Superior temporal gyrus (tissue), 1 donor: Measurements from ENCODE around the gene MMD.
"Not testable (repeated sequence)": the region's sequence is repeated elsewhere in the genome, so short reads cannot be mapped to it uniquely, and the experiment has no call there.

ENCODE experiments used
- DNase-seq: peaks from one replicate; pipeline ENCODE4 v3.0.0-alpha.2; 2016; ENCODE audit errors: extremely low spot score

MMD gene

DNA sequence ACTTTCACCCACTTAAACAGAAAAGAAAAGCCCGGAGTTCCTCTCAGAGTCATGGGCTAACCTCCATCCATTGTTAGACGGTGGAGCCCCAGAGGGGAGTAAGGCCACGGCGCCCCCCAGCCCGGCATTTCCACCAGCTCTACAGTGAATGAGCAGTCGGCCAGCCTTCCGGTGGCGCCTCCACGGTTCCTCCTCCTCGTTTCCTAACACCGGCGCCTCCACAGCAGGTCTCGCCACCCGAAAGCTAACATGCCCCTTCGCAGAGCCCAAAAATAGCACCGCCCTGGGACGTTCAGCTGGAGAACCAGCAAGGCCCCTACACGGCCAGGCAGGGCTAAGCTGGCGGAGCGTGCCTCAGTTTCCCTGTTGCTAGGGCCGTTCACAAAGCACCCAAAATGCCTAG is 858 bp downstream of the MMD start:
- DNase-seq: no peak

- peak; percentile 58 for DNase-seq
Measured at GRCh38 chr17:55420067-55420775, 1.4 kb downstream of the MMD start.

- DNase-seq: no peak
Measured at GRCh38 chr17:55418369-55419268, 3.0 kb downstream of the MMD start.

DNA sequence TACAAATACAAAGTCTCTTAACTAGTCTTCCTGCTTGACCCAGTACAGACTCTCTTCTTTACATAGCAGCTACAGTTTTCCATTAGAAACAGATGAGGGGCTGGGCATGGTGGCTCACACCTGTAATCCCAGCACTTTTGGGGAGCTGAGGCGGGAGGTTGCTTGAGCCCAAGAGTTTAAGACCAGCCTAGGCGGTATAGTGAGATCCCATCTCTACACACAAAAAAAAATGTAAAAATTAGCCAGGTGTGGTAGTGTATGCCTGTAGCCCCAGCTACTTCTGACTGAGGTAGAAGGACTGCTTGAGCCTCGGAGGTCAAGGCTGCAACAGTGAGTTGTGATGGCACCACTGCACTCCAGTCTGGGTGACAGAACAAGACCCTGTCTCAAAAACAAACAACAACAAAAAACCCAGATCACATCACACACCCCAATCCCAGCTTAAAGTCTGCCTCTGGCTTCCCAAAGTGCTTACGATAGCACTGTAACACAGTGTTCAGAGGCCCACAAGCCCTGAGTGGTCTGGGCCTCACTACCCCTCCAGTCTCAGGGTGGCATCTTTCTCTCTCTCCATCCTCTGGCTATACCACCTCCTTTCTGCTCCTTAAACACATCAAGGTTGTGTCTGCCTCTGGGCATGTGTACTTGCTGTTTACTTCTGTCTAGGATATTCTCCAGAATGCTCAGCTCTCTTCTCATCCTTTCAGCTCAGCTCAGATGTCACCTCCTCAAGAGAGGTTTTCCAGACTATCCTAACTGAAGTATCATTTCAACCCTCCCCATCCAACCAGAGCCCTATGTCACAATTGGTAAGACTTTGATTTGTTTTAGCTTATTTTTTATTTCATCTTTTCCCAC is 4.0 kb downstream of the MMD start:
- no peak for DNase-seq

GRCh38 chr17:55416470-55417052 is 5.1 kb downstream of the MMD start:
- DNase-seq: peak; percentile 47

GRCh38 chr17:55416000-55416399 is 5.6 kb downstream of the MMD start:
- DNase-seq: no peak

- DNase-seq: no peak
Measured at GRCh38 chr17:55414983-55415382, 6.7 kb downstream of the MMD start.

DNA sequence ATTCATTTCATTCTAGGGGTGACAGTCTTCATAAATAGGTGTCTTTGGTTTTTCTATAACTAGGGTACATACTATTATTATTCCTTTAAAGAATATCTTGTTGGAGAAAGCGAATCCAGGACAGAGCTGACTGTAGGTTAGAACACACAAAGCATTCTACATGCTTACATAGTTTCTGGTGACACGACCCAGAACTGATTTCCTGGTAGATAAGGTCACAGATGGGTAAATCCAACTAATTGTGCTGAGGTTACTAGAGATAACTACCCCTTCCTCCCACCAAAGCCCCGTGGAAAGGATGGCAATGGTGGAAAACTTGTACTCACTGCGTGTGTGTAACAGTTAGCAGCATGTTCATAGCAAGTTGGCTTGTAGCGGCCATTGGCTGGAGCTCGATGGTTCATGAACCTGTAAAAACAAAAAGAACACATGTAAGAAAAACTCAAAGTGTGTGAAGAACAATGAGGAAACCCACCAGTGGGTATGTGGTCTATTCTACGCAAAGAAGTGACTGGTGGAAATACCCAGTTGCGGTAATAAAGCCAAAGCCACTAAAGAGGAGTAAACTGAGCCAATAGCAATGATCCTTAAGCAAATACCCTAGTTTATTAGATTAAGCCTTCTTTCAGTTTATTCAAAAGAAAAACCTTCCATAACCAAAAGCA is 7.7 kb downstream of the MMD start:
- DNase-seq: no peak

GRCh38 chr17:55411463-55411855 is 10.2 kb downstream of the MMD start:
- no peak for DNase-seq

- no peak for DNase-seq
Measured at GRCh38 chr17:55410722-55411462, 10.7 kb downstream of the MMD start.

- no peak for DNase-seq
Measured at GRCh38 chr17:55409030-55409800, 12.4 kb downstream of the MMD start.

DNA sequence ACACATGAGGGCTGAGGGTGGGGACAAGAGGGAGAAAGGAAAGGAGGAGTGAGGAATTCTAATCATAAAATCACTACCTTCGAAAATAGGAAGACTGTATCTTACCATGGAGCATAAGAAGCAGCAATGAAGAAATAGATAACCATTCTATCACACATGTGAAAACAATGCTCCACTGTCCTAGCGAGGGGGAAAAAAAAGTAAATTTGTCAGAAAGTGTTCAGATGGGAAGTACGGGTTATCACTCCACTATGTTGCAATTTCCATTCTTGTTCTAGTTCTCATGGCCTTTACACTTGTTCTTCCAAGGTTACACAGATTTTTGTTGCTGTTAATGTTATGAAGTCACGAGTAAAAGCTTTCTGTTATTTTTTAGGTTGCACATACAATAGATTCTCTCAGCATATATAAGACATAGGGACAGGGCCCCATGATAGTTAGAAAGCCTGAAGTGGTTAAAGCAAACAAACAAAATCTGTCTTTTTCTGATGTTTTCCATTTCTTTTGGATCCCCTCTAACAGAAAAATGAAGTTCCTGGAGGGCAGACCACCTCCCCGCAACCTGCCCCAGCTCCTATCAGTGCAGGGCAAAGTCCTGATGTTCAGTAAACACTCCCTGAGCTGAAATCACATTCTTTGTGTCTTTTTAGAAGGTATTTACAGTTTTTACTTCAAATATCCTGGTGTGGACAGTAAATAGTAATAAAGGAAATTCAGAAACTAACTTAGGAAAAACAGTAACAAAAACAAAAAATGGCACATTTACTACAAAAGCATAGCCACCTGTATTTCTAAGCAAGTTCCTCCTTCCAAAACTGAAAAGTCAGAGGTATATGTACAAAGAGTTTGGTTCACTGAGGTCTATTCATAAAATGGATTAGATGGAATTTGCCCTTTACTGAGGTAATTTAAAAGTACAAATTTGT is 13.7 kb downstream of the MMD start:
- no peak for DNase-seq

- no peak for DNase-seq
Measured at GRCh38 chr17:55405600-55405999, 16.0 kb downstream of the MMD start.

DNA sequence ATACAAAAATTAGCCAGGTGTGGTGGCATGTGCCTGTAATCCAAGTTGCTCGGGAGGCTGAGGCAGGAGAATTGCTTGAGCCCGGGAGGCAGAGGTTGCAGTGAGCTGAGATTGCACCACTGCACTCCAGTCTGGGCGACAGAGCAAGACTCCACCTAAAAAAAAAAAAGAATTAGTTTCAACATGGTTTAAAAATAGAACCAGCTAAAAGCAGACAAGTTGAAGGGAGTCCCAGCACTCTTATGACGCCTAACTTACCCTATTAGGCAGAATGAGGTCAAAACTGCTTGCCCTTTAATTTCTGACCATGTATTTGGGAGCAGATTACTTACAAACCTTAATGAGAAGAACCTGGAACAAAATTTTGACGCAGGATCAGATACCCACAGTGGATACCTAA is 17.4 kb downstream of the MMD start:
- DNase-seq: not testable (repeated sequence)

DNA sequence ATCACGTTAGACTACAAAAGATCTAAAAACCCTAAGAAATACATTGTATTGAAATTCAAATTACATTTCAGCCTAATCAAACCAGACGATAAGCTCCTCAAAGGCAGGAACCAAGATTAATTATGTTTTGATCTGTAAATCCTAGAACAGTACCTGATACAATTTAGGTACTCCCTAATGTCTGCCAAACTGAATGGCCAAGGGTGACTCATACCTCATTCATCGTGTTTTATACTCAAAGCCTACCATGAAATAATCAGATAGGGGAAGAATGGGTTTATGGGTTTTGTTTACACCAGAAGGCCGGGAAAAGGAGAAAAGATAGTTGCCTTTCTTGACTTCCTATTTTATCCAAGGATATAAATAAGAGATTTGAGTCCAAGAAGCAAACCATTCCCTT is 19.3 kb downstream of the MMD start:
- DNase-seq: no peak

GRCh38 chr17:55398689-55399088 is 22.9 kb downstream of the MMD start:
- DNase-seq: no peak

- DNase-seq: no peak
Measured at GRCh38 chr17:55395803-55396505, 25.7 kb downstream of the MMD start.
